T-helper 1 cell (primary cell): ENCODE measurements around the gene SYMPK.
"Not testable (repeated sequence)": the region's sequence is repeated elsewhere in the genome, so short reads cannot be mapped to it uniquely, and the experiment has no call there.

Experiments
- DNase-seq, 5 donors: peaks; one replicate each; pipeline ENCODE4 v3.0.0-alpha.2; 2012 to 2020

SYMPK gene

GRCh38 chr19:45885556-45886426 lies 22.8 kb upstream of the SYMPK start, which contains the start of gene IRF2BP1:
IRF2BP1 (minus strand) TSS chr19:45886141; CDS start chr19:45885774, 367 bp downstream.
- peak; percentile 75 to 91 (median 87) for DNase-seq

- no peak for DNase-seq
These were observed 22.0 kb upstream of the SYMPK start for GRCh38 chr19:45884682-45885555.

GRCh38 chr19:45883881-45884681 lies 21.1 kb upstream of the SYMPK start:
- no peak for DNase-seq

GRCh38 chr19:45883586-45883880 lies 20.6 kb upstream of the SYMPK start:
- DNase-seq: no peak

- DNase-seq: peak; percentile 66 to 84 (median 77)
These were observed 20.0 kb upstream of the SYMPK start for GRCh38 chr19:45882652-45883585.

GRCh38 chr19:45881909-45882528 lies 19.1 kb upstream of the SYMPK start:
- DNase-seq: no peak

GRCh38 chr19:45881082-45881908 lies 18.3 kb upstream of the SYMPK start:
- no peak for DNase-seq

GRCh38 chr19:45879971-45880370 lies 17.0 kb upstream of the SYMPK start:
- DNase-seq: no peak

- DNase-seq: no peak
These were observed 16.1 kb upstream of the SYMPK start for GRCh38 chr19:45879055-45879454.

GRCh38 chr19:45878043-45878794 lies 15.3 kb upstream of the SYMPK start:
- DNase-seq: no peak

- DNase-seq: no peak
These were observed 13.7 kb upstream of the SYMPK start for GRCh38 chr19:45876411-45877197.

GRCh38 chr19:45876161-45876410 lies 13.1 kb upstream of the SYMPK start:
- DNase-seq: no peak

- no peak for DNase-seq
These were observed 11.6 kb upstream of the SYMPK start for GRCh38 chr19:45874620-45874966.

- no peak for DNase-seq
These were observed 10.3 kb upstream of the SYMPK start for GRCh38 chr19:45873219-45873772.

- DNase-seq: no peak
These were observed 9.4 kb upstream of the SYMPK start for GRCh38 chr19:45872095-45872919.

- DNase-seq: no peak
These were observed 7.9 kb upstream of the SYMPK start for GRCh38 chr19:45870798-45871197.

- DNase-seq: not testable (repeated sequence)
These were observed 4.3 kb upstream of the SYMPK start for GRCh38 chr19:45867241-45867640.
